HepG2 (cell line): Measurements from ENCODE around the gene ZBED5. TPM values are rescaled to one million over a fixed set of nuclear protein-coding genes. Genes with fewer than 3 reads are reported as not detected.

Experiments
- ARID2 ChIP-seq: sonication (generic); formaldehyde crosslinking; IDR thresholded peaks from 2 replicates; pipeline ENCODE4 v1.8.1; 2022; ENCODE audit warnings: mild to moderate bottlenecking, missing genetic modification reagents, borderline replicate concordance
- ELF1 ChIP-seq: sonication (generic); formaldehyde crosslinking; IDR thresholded peaks from 2 replicates; pipeline ENCODE4 v1.4.0; 2020; ENCODE audit warnings: missing genetic modification reagents
- GABPA ChIP-seq, 2 experiments: IDR thresholded peaks; 2 replicates each; pipeline ENCODE4 v1.6.1; 2011 to 2016; ENCODE audit warnings: low read depth in 2 of 2, low read length in 1 of 2, missing biosample characterization in 1 of 2, missing genetic modification characterization in 1 of 2
- HDAC2 ChIP-seq: sonication (generic); formaldehyde crosslinking; IDR thresholded peaks from 2 replicates; pipeline ENCODE4 v1.4.0; 2020; ENCODE audit warnings: missing genetic modification reagents
- IKZF1 ChIP-seq: fragments of 450-650 bp; IDR thresholded peaks from 2 replicates; pipeline ENCODE4 v1.7.1; 2016
- MLLT10 ChIP-seq: sonication (generic); formaldehyde crosslinking; IDR thresholded peaks from 2 replicates; pipeline ENCODE4 v1.4.0; 2020; ENCODE audit warnings: missing genetic modification reagents
- NFATC3 ChIP-seq: sonication (generic); formaldehyde crosslinking; IDR thresholded peaks from 2 replicates; pipeline ENCODE4 v1.5.1; 2020; ENCODE audit warnings: mild to moderate bottlenecking, missing genetic modification reagents
- ONECUT2 ChIP-seq: sonication (generic); formaldehyde crosslinking; IDR thresholded peaks from 2 replicates; pipeline ENCODE4 v1.4.0; 2020; ENCODE audit warnings: missing genetic modification reagents
- PHF20 ChIP-seq: sonication (generic); formaldehyde crosslinking; IDR thresholded peaks from 2 replicates; pipeline ENCODE4 v1.5.0; 2020; ENCODE audit warnings: mild to moderate bottlenecking, missing genetic modification reagents
- RBM39 ChIP-seq: fragments of 200-400 bp; formaldehyde crosslinking; IDR thresholded peaks from one replicate; pipeline ENCODE4 v1.6.1; 2018; ENCODE audit warnings: antibody characterized with exemption, mild to moderate bottlenecking, low read depth, low read length; ENCODE audit not compliant: poor library complexity, severe bottlenecking
- REXO4 ChIP-seq: sonication (generic); formaldehyde crosslinking; IDR thresholded peaks from 2 replicates; pipeline ENCODE4 v1.8.0; 2022; ENCODE audit warnings: missing genetic modification reagents, mild to moderate bottlenecking, borderline replicate concordance
- RNF2 ChIP-seq: fragments of 450-650 bp; conservative IDR thresholded peaks from 2 replicates; pipeline ENCODE4 v1.6.1; 2016; ENCODE audit warnings: low read depth
- TOE1 ChIP-seq: sonication (generic); formaldehyde crosslinking; IDR thresholded peaks from 2 replicates; pipeline ENCODE4 v1.4.0; 2020; ENCODE audit warnings: mild to moderate bottlenecking, missing genetic modification reagents
- ZBED4 ChIP-seq: sonication (generic); formaldehyde crosslinking; IDR thresholded peaks from 2 replicates; pipeline ENCODE4 v1.4.0; 2020; ENCODE audit warnings: missing genetic modification reagents, borderline replicate concordance
- ZNF234 ChIP-seq: sonication (generic); formaldehyde crosslinking; conservative IDR thresholded peaks from 2 replicates; pipeline ENCODE4 v1.5.1; 2020; ENCODE audit warnings: mild to moderate bottlenecking, missing genetic modification reagents
- ZNF362 ChIP-seq: sonication (generic); formaldehyde crosslinking; IDR thresholded peaks from 2 replicates; pipeline ENCODE4 v1.4.0; 2020; ENCODE audit warnings: missing genetic modification reagents, mild to moderate bottlenecking, borderline replicate concordance
- ZNF672 ChIP-seq: sonication (generic); formaldehyde crosslinking; IDR thresholded peaks from 2 replicates; pipeline ENCODE4 v1.8.1; 2022; ENCODE audit warnings: missing genetic modification reagents
- polyA plus RNA-seq, 8 experiments: library from polyadenylated mRNA; depleted of rRNA in 3 of 8; stranded (reverse) in 7 of 8; unstranded in 1 of 8; fragments of >200 nt; fragmentation: Illumina TruSeq in 4 of 8; extraction: Trizol in 4 of 8; gene quantifications; 2 replicates each; pipeline versions ENCODE4 v1.2.1 to v1.2.3, GENCODE V29; 2011 to 2016; ENCODE audit warnings: low read depth in 4 of 8, missing spikeins in 1 of 8, mixed read lengths in 1 of 8; ENCODE audit not compliant: insufficient read depth in 1 of 8
- total RNA-seq, 5 experiments: library from RNA; depleted of rRNA; stranded (reverse); fragments of >200 nt; fragmentation: Illumina TruSeq; extraction: Trizol; gene quantifications; 2 replicates each; pipeline ENCODE4 v1.2.3, GENCODE V29; 2016; ENCODE audit warnings: low read depth in 1 of 5
- TF ChIP-seq, protein P1 (sequence below): sonication (generic); formaldehyde crosslinking; conservative IDR thresholded peaks from 2 replicates; pipeline ENCODE4 v1.8.1; 2023; ENCODE audit warnings: missing genetic modification reagents
- TF ChIP-seq, protein P2 (sequence below): sonication (generic); formaldehyde crosslinking; conservative IDR thresholded peaks from 2 replicates; pipeline ENCODE4 v1.5.0; 2020; ENCODE audit warnings: missing genetic modification reagents
- TF ChIP-seq, protein P3 (sequence below): sonication (generic); formaldehyde crosslinking; IDR thresholded peaks from 2 replicates; pipeline ENCODE4 v1.4.0; 2020; ENCODE audit warnings: mild to moderate bottlenecking, missing genetic modification reagents

Gene ZBED5
- total and polyA plus RNA-seq, 2 of the 13 experiments (the other 11 are each of a cell fraction or from before 2014, with no cell fraction given) = 18.2 to 38.6 TPM

GRCh38 chr11:10807493-10808234 is 50.2 kb downstream of the ZBED5 start (continued):
- TF ChIP-seq ZNF672 (CRISPR knock-in tag) = no peak
- TF ChIP-seq, protein P1, sequence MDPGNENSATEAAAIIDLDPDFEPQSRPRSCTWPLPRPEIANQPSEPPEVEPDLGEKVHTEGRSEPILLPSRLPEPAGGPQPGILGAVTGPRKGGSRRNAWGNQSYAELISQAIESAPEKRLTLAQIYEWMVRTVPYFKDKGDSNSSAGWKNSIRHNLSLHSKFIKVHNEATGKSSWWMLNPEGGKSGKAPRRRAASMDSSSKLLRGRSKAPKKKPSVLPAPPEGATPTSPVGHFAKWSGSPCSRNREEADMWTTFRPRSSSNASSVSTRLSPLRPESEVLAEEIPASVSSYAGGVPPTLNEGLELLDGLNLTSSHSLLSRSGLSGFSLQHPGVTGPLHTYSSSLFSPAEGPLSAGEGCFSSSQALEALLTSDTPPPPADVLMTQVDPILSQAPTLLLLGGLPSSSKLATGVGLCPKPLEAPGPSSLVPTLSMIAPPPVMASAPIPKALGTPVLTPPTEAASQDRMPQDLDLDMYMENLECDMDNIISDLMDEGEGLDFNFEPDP (CRISPR knock-in tag) = no peak
- TF ChIP-seq NFATC3 (CRISPR knock-in tag) = no peak
- TF ChIP-seq MLLT10 (CRISPR knock-in tag) = no peak
- TF ChIP-seq GABPA (IDR thresholded peaks at IDR 0.05; ENCODE audit: low read depth, low read length) = no peak; the same call in 1 of the 2 replicates
- no peak for TF ChIP-seq GABPA (CRISPR knock-in tag; IDR thresholded peaks at IDR 0.05; ENCODE audit: low read depth)
- 0 out of 2 replicates have a peak, but pooled peaks have one; percentile 19 for TF ChIP-seq ELF1
- no peak for TF ChIP-seq REXO4 (CRISPR knock-in tag)
- TF ChIP-seq HDAC2 (CRISPR knock-in tag) = no peak
- TF ChIP-seq ZNF362 (CRISPR knock-in tag) = no peak
- TF ChIP-seq, protein P2, sequence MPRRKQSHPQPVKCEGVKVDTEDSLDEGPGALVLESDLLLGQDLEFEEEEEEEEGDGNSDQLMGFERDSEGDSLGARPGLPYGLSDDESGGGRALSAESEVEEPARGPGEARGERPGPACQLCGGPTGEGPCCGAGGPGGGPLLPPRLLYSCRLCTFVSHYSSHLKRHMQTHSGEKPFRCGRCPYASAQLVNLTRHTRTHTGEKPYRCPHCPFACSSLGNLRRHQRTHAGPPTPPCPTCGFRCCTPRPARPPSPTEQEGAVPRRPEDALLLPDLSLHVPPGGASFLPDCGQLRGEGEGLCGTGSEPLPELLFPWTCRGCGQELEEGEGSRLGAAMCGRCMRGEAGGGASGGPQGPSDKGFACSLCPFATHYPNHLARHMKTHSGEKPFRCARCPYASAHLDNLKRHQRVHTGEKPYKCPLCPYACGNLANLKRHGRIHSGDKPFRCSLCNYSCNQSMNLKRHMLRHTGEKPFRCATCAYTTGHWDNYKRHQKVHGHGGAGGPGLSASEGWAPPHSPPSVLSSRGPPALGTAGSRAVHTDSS (CRISPR knock-in tag) = no peak
- no peak for TF ChIP-seq ZBED4 (CRISPR knock-in tag)
- TF ChIP-seq, protein P3, sequence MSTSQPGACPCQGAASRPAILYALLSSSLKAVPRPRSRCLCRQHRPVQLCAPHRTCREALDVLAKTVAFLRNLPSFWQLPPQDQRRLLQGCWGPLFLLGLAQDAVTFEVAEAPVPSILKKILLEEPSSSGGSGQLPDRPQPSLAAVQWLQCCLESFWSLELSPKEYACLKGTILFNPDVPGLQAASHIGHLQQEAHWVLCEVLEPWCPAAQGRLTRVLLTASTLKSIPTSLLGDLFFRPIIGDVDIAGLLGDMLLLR (CRISPR knock-in tag) = no peak
- TF ChIP-seq IKZF1 = no peak
- TF ChIP-seq ZNF234 = no peak
- no peak for TF ChIP-seq TOE1
- TF ChIP-seq PHF20 (CRISPR knock-in tag) = no peak; the same call in 1 of the 2 replicates
- TF ChIP-seq ARID2 (CRISPR knock-in tag) = no peak
- no peak for TF ChIP-seq ONECUT2 (CRISPR knock-in tag)
- TF ChIP-seq RNF2 = no peak
- TF ChIP-seq RBM39 = peak; percentile 38
